M059J (cell line): ENCODE results near the gene EPHB2. TPM values are rescaled to one million over a fixed set of nuclear protein-coding genes. Genes with fewer than 3 reads are reported as not detected.

Source experiments
- DNase-seq: peaks from one replicate; pipeline ENCODE4 v3.0.0-alpha.2; 2012; ENCODE audit warnings: low read depth
- total RNA-seq: library from RNA; depleted of rRNA; stranded (reverse); fragments of >200 nt; shearing (Covaris generic); gene quantifications from 2 replicates; pipeline ENCODE4 v1.2.3, GENCODE V29; 2014

Gene EPHB2
- total RNA-seq, 1 experiment from 2014 or later = 26.7 TPM

DNA sequence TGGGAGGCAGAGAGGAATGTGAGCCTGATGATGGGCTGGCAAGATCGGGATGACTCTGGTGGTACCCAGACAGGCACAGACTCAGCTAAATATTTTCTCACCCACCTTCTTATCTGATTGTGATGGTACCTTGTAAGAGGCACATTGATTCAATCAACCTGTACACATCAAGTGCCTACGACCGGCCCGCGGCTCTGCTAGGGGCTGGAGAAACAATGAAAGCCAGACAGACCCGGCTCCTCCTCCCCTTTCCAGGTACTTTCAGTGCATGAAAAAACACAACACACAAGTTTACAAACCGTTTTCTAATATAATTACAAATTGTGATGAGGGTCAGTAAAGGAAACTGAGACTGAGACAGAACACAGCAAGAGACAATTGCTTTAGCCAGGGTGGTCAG, 147.0 kb downstream of the EPHB2 start:
- no peak for DNase-seq

DNA sequence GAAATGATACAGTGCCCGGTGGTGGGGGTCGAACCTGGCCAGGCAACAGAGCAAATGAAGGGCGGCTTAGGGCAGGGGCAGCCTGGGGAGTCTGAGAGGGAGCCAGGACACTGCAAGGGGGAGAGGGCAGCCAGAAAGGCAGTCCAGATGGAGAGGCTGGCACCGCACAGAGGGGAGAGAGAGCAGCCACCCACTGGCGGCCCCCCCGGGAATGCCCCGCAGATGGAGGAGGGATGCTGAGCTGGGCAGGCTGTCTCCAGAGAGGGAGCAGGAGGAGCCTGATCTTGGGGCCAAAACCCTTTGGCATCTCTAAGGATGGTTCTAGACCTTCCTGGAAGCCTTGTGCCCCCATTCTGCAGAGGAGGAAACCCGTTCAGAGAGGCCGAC, 149.8 kb downstream of the EPHB2 start:
- DNase-seq = no peak

DNA sequence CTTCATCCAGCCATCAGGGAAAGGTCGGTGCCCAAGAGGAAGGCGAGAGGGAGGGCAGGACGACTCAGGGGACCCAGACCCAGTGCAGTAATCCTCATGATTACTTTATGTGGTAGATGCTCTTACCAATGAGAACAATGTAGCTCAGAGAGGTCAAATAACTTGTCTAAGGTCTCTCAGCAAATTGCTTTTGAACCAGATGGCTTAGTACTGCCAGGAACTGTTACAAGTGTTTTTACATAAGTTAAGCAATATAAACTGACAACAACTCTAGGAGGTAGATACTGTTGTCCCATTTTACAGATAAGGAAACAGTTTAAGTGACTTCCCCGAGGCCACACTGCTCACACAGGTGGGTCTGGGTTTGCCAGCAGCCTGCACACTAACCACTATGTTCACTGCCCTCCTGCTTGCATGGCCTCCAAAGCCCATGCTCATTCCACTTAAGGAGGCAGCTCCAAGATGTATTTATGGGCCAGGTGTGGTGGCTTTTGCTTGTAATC, 150.3 kb downstream of the EPHB2 start:
- no peak for DNase-seq

DNA sequence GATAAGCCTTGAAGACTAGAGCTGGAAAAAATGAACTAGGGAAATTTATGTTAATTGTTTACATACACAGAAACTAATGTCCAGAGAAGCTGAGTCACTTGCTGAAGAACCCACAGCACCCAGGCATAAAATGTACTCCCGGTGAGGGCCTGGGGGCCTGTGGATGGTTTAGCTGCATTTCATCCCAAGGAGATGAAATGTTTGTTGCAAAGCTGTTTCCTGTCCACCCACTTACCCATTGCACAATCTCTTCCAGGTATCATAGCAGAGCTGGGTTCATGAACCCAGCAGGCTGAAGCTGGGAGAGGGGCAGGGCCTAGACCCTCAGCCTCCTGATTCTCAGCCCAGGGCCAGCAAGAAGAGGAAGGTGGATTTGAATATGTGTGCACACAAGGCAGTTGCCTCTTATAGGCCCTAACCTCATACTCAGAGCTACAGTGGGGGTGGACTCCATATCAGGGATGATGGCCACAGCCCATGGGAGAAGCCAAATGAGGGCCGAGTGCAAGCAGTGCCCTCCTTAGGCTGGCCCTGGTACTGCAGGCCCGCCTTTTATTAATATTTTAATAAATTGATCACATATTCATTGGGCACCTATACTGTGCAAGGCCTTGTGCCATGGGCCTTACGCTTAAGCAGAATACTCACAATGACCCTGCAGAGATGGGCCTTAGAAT, 151.3 kb downstream of the EPHB2 start:
- peak; percentile 80 for DNase-seq

DNA sequence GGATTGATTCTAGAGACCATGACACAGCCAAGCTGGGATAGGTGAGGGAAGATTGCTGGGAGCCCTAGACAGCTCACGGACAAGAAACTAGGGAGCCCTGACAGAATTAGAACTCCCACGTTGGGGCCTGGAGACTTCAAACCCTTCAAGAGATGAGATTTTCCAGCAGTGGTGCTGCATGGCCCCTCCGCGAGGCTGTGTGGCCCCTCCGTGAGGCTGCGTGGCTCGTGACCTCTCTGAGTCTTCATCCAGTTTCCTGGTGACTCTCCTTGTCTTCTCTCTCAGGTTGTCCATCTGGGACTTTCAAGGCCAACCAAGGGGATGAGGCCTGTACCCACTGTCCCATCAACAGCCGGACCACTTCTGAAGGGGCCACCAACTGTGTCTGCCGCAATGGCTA, 152.1 kb downstream of the EPHB2 start:
- no peak for DNase-seq

DNA sequence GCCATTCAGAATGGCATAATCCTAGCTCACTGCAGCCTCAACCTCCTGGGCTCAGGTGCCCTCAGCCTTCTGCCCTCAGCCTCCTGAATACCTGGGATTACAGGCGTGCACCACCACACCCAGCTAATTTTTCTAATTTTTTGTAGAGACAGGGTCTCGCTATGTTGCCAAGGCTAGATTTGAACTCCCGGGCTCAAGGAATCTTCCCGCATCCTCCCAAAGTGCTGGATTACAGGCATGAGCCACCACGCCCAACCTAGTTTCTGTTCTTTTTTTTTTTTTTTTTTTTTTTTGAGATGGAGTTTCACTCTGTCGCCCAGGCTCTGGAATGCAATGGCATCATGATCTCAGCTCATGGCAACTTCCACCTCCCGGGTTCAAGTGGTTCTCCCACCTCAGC, 153.1 kb downstream of the EPHB2 start:
- no peak for DNase-seq

DNA sequence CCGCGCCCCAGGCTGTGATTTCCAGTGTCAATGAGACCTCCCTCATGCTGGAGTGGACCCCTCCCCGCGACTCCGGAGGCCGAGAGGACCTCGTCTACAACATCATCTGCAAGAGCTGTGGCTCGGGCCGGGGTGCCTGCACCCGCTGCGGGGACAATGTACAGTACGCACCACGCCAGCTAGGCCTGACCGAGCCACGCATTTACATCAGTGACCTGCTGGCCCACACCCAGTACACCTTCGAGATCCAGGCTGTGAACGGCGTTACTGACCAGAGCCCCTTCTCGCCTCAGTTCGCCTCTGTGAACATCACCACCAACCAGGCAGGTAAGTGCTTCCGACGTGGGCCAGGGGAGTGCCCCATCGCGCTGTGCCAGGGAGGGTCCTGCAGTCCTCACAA, 154.2 kb downstream of the EPHB2 start:
- DNase-seq = no peak

DNA sequence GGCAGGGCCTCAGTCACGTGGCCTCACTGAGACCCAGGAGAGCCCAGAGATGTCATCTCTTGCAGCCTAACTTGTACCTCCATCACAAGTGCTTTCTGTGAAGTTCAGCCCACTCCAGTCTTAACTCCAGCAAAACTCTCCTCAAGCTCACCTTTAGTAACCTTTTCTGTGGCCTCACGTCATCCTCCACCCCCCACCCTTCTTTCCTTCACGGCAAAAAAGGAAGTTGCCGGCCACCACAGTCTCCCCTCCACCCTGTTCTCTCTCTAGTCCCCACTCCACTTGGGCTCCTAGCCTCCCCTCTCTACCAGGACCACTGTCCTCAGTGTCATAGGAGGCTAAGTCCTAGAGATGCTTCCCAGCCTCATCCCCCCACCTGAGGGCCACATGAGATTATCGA, 155.1 kb downstream of the EPHB2 start:
- DNase-seq = no peak

DNA sequence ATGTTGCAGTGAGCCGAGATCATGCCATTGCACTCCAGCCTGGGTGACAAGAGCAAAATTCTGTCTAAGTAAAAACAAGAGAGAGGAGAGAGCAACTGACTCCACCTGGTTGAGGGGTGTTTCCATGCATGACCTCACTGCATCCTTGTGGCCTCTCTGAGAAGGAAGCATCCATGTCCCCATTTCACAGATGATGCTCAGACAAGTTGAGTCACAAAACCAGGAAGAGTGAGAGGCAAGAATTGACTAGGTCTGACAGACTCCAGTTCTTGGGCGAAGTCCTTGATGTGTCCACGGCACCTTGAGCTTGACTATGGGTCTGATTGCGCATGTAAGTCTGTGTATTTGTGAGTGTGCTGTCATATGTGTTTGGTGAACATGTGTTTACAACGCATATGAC, 156.2 kb downstream of the EPHB2 start:
- no peak for DNase-seq

DNA sequence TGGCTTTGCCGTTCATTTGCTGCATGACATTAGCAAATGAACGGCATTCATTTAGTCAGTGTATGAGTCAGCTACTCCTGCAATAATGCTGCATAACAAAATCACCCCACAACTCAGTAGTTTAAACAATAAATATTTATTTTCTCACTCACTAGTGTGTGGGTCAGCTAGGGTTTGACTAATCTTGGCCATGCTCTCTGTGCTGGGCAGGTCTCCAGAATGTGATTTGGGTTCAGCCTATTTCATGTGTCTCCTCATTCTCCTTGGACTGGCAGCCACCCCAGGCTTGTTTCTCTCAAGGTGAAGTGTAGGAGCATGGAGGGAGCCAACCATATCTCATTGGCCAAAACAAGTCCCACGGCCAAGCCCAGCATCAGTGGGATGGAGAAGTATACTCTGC, 157.7 kb downstream of the EPHB2 start:
- peak; percentile 31 for DNase-seq

DNA sequence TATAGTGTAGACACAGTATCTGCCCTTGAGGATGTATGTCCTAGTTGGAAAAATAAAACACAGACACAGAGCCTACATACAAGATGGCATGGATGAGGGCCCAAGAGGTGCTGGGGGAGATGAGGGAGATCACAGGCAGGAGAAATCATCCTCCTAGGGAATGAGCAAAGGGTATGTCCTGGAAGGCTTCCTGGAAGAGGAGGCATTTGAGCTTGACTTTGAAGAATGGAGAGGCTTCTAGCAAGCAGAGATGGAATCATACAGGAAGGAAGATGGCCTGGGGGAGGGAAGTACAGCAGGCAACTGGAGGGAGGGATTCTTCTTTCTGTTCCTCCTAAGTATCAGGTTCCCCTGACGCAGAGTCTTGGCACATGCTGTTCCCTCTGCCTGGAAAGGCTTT, 158.7 kb downstream of the EPHB2 start:
- DNase-seq = no peak

DNA sequence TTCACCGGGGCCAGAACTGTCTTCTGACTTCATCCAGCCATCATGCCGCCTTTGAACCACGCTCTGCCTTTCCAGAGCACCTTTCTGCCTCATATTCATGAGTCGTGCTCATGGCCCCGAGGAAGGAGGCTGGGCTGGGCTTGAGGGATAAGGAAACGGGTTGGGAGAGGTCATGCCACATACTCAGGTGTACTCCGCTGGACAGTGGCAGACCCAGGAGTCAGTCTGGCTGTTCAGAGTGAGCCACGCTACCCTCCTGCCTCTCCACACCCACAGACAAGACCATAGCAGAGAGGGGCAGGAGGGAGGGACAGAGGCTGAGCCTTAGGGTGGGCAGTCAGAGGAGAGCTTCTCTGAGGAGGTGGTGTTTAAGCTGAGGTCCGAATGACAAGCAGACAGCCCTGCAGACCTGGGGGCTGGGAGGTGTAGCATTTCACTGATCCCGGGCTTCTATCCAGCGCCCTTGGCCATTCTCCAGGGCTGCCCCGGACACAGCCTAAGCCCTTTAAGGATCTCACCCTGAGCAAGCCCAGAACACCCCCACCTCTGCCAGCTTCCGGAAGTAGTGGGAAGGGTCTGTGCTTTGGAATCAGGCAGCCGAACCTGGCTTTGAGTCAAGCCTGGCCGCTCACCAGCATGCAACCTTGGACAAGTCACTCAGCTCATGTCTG, 159.7 kb downstream of the EPHB2 start:
- DNase-seq = peak; percentile 70

DNA sequence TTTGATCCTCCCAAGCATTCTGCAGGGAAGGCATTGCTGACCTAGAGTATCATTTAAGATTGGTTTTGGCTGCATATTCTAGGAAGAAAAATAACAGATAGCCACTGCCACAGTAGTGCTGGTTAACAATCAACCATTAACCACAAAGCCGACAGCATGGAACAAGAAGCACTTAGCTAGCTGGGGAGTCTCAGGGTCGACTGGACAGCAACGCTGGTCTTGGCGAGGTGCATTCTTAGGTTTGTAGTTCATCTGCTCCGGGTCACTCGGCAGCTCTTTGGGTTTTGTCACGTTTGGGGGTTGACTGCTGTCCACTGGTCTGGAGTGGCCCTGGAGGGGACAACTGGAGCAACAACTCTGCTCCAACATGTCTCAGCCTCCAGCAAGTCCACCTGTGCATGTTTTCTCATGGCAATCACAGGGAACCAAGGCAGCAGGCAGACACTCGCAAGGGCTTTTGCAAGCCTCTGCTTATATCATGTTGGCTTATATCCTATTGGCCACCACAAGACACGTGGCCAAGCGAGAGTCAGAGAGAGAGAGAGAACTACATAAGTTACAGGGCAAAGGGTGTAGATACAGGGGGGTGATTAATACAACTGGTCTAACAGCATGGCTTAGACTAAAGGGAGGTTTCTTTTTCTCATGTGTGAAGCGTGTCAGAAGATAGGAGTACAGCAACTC, 162.5 kb downstream of the EPHB2 start:
- no peak for DNase-seq

DNA sequence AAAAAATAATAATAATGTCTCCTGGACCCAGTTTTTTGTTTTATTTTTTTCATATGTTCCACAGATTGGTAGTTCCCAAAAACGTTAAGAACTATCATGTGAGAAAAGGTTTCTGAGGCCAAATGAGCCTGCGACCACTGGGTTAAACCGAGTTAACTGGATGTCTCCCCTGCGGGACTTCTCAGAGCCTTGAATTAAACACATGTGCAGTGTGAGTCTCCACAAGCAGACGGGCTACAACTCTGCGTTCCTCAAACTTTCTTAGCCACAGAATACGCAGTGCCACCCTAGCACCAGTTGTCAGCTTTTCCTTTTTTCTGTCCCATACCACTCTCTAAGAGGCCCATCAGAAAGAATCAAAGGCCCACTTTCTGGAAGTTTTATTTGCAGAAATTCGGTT, 164.1 kb downstream of the EPHB2 start:
- no peak for DNase-seq

DNA sequence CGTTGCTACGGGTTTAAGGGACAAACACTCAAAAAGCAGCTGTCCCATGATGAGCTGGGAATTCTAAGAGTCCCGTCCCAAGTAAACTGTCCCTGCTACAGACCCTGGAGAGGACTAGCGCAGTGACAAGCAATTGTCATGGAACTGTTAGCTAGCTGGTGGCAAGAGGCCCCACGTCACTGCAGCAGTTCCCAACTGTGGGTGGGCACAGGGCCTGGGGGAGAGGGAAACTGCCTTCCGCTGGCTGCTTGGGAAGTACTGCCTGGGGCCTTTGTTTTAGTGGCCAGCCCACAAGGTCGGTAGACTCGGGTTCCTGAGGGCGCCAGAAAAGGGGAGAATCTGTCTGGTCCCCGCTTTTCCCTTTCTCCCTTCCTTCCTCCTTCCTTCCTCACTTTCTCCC, 164.6 kb downstream of the EPHB2 start:
- DNase-seq = no peak

DNA sequence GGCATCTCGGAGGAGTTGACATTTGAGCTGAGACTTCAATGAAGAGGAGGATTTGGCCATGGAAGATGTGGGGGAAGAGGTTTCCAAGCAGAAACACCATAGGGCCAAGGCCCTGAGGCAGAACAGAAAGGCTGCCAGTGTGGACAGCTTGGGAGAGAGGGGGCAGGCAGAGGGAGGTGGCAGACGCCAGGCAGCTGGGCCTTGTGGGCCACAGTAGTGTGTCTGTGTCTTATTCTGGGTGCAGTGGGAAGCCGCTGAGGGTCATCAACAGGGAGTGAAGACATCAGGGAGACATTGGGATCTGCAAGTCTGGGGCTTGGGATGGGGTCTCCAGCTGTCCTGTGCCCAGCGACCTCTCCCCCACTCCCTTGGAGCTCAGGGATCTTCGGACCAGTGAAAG, 165.2 kb downstream of the EPHB2 start:
- no peak for DNase-seq

DNA sequence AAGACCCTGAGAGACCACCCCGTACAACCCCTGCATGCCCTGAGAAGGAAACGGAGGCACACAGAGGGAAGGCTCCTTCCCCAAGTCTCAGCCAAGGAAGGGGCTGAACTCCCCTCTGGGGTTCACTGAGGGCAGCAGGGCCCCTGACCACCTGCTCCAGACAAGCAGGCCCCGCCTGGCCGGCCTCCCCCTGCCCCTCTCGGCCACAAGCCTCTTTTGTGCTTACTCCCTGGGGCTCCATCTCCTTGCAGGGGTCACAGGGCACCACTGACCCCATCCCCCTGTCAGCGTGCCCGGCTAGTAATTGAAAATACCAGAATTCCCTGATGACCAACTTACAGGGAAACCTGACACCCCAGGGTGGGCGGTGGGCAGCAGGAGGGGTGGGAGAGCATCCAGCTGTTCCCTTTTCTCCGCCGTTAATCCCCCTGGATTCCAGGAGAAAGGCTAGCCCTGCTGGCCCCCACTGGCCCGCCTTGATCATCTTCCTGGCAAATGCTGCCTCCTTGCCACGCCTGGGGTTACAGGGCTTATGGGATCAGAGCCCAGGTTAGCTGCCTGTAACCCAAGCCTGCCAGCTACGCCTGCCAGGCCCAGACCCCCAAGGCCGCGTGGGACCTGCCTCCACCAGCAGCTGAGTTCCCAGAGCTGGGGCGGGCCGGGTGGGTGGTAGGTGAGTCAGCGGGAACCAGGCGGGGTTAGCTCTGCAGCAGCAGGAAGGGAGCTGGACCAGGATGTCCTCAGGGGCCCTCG, 165.9 kb downstream of the EPHB2 start:
- DNase-seq = peak; percentile 52

DNA sequence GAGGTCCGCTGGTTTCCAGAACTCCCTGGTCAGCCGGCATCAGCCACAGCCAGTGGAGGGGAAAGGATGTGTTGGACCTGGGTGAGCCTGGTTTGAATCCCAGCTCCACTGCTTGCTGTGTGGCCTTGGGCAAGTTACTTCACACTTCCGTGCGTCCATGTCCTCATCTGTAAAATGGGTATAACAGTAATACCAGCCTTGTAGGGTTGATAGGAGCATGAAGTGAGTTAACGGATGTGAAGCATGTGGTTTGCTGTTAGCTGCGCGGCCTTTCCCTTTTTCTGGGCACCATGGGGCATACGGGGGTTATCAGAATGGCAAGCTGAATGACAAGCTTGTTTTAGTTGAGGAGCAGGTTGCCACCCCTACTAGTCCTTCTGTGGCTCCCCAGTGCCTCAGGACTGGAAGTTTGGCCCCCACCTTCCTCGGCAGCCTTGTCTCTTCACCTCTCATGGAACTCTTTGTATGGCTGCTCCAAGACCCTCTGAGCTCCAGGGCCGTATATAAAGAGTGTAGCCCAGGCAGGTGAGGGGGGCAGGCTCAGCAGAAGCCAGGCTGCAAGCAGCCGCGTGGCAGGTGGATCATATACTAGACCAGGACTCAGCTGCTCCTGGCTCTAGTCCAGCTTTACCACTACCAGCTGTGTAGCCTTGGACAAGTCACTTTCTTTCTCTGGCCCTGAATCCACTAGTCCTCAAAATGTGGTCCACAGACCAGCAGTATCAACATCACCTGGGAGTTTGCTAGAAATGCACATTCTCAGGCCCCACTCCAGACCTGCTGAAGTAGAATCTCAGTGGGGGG, 166.7 kb downstream of the EPHB2 start:
- no peak for DNase-seq

DNA sequence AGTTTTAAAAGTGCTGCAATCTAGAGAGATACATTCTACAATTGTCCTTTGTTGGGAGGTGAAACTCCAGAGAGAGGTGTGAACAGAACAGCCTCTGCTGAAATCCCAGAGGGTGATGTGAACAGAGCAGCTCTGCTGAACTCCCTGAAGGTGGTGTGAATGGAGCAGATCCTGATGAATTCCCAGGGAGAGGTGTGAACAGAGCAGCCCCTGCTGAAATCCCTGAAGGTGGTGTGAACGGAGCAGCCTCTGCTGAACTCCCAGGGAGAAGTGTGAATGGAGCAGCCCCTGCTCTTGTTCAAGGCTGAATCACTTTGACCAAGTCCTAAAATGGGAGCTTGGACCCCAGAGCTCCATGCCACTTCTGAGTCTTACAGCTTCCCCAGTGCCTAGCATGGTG, 167.3 kb downstream of the EPHB2 start:
- no peak for DNase-seq

DNA sequence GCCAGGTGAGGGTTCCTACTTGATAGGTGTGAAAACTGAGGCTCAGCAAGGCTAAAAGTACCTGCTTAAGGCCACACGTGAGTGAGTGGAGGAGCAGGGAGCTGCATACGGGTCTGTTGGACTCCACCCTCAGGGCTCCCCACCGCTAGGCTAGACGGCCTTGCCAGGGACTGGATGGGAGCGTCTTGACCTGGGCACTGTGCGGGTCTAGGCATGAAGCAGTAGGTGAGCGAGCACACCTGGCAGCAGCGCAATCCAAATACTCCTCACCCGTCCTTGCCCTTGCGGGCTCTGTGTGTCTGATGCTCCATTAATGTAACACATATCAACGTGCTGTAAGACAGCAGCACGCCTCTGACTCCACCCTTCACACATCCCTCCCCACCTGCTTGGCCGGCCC, 168.0 kb downstream of the EPHB2 start:
- no peak for DNase-seq

DNA sequence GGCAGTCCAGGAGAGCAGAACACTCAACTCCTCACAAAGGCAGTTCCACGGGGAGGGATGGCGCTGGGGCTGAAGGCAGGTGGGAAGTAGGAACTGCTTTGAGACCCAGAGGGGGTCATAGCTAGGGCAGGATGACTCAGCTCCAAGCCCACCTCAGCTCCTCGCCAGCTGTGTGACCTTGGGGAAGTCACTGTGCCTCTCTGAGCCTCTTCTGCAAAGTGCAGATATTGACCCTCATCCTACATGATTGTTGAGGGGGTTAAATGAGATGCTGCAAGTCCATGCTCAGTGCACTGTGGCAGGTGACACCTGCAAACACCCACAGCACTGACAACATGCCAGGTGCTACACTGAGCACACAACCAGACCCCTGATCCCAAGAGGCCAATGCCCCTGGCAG, 168.8 kb downstream of the EPHB2 start:
- DNase-seq = no peak
